ENCODE data around the gene RBM10. TPM values are rescaled to one million over a fixed set of nuclear protein-coding genes. Genes with fewer than 3 reads are reported as not detected.
"Not testable (repeated sequence)": the region's sequence is repeated elsewhere in the genome, so short reads cannot be mapped to it uniquely, and the experiment has no call there.

Gene RBM10, protein sequence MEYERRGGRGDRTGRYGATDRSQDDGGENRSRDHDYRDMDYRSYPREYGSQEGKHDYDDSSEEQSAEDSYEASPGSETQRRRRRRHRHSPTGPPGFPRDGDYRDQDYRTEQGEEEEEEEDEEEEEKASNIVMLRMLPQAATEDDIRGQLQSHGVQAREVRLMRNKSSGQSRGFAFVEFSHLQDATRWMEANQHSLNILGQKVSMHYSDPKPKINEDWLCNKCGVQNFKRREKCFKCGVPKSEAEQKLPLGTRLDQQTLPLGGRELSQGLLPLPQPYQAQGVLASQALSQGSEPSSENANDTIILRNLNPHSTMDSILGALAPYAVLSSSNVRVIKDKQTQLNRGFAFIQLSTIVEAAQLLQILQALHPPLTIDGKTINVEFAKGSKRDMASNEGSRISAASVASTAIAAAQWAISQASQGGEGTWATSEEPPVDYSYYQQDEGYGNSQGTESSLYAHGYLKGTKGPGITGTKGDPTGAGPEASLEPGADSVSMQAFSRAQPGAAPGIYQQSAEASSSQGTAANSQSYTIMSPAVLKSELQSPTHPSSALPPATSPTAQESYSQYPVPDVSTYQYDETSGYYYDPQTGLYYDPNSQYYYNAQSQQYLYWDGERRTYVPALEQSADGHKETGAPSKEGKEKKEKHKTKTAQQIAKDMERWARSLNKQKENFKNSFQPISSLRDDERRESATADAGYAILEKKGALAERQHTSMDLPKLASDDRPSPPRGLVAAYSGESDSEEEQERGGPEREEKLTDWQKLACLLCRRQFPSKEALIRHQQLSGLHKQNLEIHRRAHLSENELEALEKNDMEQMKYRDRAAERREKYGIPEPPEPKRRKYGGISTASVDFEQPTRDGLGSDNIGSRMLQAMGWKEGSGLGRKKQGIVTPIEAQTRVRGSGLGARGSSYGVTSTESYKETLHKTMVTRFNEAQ
- 33.3 and 45.9 TPM in 2 replicates for total RNA-seq (2014; rRNA removed; shearing (Covaris generic))

DNA sequence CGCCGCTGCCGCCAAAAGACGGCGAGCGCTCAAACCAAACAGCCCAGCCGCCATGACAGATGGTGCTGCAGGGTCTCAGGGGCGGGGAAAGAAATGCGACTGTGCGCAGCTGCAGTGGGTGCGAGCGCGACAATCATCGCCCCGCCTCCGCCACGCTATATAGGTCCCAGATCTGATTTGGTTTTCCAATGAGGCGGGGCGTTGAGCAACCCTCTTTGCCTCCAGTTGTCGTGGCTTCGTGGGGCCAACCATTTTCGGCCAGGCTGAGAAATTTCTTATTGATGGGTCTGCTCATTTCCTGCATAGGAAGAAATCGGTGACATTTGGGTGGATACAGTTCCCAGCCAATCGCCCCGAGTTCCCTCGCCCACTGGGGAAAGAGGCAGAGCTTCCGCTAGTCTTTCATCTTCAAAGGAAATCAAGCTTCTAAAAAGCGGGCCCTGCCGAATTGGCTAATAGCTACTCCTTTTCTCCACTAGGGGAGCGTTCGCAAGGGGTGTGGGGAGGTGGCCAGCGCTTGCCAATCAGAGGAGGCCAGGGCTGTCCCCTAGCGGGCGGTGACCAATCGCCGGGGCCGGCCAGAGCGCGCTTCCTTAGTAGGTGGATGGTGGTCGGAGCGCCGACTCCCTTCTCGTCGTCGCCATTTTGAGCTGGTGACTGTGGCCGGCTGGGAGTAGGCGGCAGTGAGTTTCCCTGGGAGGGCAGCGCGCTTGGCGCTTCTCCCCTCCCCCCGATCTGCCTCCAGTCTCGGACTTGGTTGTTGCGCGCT, at the start of gene RBM10, which contains the start of gene NDUFB11:
RBM10 (plus strand) TSS at position 596 of the 769 bp plus-strand sequence. CDS start 2,261 bp downstream, outside the sequence.
NDUFB11 (minus strand) TSS at position 77 of the 769 bp plus-strand sequence; CDS start at position 54, 23 bp downstream.
- peak; percentile 96 for DNase-seq (ENCODE audit: low read depth)

DNA sequence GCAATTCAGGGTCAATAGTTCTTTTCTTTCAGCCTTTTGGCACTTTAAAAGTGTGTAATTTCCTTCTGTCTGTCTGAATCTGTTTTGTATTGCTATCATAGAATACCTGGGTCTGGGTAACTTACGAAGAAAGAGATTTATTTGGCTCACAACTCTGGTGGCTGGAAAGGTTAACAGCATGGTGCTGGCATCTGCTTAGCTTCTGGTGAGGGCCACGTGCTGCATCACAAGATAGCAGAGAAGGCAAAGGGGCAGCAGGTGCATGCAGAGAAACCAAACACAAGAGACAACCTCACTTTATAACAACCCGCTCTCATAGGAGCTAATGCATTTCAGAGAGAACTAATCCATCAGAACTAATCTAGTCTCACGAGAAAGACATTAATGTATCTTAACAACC, 48.0 kb upstream of the RBM10 start:
- no peak for DNase-seq (ENCODE audit: low read depth)

DNA sequence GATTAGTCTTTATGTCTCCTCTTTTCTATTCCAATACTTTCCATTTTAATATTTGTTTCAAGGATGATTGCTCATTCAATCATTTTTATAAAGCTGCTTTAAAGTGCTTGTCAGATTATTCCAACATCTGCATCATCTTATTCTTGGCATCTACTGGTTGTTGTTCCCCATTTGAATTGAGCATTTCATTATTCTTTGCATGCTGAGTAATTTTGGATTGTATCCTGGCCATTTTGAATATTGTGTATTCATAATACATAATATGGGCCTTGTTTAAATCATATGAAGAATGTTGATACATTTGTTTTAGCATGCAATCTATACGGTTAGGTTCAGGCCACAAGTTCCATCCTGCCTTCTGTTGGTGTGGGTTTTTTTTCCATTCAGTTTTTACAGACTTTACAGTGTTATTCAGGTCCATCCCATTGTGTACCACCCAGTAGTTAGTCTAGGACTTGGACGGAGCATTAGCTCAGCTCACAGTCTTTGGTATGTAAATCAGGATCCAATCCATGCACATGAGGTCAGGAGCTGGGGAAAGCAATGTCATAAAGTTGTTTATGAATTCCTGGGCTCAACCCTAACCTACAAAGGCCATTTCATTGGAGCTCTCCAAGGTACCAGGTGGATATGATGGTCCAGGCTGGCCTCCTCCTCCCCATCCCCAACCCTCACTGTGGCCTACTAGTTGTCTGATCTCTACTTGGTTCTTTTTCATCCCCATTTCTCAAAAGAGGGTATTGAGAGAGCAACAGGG, 46.5 kb upstream of the RBM10 start:
- DNase-seq (ENCODE audit: low read depth) = no peak

DNA sequence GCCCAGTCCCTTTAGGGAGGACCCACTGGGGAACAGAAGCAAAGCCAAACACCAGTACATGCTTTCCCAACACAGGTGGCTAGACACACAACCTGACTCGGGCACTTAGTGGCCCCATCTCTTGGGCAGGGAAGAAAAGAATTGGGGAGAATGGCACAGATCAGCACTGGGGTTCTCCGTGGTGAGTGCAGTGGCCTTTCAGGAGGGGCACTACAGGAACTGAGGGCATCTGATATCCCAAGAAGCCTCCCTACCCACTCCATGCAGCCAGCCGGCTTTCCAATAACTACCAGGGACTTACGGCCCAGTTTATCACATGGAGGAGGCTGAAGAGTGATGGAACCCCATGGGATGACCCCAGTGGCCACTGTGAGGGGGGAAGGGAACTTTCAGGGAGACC, 43.8 kb upstream of the RBM10 start:
- DNase-seq (ENCODE audit: low read depth) = no peak

DNA sequence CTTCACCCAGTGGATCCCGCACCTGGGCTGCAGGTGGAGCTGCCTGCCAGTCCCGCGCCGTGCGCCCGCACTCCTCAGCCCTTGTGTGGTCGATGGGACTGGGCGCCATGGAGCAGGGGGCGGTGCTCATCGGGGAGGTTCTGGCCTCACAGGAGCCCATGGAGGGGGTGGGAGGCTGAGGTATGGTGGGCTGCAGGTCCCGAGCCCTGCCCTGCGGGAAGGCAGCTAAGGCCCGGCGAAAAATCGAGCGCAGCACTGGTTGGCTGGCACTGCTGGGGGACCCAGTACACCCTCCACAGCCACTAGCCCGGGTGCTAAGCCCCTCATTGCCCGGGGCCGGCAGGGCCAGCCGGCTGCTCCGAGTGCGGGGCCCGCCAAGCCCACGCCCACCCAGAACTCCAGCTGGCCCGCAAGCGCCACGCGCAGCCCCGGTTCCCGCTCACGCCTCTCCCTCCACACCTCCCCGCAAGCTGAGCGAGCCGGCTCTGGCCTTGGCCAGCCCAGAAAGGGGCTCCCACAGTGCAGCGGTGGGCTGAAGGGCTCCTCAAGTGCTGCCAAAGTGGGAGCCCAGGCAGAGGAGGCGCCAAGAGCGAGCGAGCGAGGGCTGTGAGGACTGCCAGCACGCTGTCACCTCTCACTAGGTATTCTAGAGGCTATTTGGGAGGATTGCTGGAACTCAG, 33.9 kb upstream of the RBM10 start:
- DNase-seq (ENCODE audit: low read depth) = not testable (repeated sequence)

DNA sequence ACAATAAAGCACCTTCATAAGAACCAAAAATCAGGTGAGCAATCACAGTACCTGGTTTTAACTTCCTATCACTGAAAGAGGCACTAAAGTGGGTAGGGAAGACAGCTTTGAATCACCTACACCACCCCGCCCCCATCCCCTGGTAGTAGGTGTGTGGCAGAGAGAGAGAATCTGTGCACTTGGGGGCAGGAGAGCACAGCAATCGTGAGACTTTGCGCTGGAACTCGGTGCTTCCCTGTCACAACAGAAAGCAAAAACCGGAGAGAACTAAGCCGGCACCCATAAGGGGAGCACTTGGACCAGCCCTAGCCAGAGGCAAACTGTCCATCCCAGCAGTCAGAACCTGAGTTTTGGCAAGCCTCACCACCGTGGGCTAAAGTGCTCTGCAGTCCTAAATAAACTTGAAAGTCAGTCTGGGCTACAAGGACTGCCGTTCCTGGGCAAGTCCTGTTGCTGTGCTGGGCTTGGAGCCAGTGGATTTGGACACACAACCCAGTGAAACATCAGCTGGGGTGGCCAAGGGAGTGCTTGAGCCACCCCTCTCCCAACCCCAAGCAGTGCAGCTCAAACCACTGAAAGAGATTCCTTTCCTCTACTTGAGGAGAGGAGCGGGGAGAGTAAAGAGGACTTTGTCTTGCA, 32.6 kb upstream of the RBM10 start:
- no peak for DNase-seq (ENCODE audit: low read depth)

DNA sequence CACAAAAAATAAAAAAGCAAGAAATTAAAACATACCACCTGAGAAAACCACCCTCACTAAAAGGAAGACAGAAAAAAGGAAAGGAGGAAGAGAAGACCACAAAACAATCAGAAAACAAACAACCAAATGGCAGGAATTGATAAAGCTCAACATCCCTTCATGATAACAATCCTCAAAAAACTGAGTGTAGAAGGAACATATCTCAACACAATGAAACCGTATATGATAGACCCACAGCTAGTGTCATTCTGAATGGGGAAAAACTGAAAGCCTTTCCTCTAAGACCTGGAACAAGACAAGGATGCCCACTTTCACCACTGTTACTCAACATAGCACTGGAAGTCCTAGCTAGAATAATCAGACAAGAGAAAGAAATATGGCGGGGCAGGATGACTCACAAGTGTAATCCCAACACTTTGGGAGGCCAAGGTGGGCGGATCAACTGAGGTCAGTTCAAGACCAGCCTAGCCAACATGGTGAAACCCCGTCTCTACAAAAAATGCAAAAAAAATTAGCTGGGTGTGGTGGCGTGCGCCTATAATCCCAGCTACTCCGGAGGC, 28.4 kb upstream of the RBM10 start:
- not testable (repeated sequence) for DNase-seq (ENCODE audit: low read depth)

DNA sequence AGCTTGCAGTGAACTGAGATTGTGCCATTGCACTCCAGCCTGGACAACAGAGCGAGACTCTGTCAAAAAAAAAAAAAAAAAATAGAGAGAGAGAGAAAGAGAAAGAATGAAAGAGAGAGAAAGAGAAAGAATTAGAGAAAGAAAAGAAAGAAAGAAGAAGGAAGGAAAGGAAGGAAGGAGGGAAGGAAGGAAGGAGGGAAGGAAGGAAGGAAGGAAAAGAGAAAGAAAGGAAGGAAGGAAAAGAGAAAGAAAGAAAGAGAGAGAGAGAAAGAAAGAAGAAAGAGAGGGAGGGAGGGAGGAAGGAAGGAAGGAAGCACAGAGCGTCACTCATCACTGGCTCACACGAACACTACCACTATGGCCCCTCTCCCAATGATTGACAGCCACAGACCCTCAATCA, 20.6 kb upstream of the RBM10 start:
- not testable (repeated sequence) for DNase-seq (ENCODE audit: low read depth)

DNA sequence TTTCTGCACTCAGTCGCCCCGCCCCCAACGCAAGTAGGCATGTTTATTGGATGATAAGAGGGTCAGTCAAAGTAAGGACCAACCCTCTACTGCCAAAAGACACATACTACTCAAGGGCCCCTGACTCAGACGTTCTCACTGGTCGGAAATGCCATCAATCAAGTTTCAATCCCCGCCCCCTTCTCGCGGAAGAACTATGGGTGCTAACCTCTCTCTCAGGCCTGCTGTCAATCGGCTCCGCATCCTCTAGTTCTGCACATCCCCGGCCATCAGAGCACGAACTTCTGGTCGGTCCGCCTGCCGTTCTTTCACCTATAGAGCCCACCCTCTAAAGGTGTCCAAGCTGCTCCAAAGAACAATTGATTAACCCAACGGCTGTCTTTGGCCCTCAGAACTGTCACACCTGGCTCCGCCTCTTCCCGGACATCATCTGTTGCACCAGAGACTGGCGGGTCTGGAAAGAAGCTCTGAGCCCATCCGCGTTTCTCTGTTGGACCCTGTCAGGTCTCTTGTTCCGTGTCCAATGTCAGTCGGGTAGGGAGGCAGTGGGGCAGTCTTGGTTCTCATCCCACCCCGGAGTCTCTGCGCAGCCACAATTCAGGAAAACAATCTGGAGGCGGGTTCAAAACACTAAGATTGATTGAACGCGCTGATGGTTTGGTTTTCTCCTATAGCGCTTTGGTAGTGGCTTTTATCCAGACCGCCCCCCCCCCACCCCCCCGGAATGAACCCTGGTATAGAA, 15.7 kb upstream of the RBM10 start:
- DNase-seq (ENCODE audit: low read depth) = peak; percentile 96

DNA sequence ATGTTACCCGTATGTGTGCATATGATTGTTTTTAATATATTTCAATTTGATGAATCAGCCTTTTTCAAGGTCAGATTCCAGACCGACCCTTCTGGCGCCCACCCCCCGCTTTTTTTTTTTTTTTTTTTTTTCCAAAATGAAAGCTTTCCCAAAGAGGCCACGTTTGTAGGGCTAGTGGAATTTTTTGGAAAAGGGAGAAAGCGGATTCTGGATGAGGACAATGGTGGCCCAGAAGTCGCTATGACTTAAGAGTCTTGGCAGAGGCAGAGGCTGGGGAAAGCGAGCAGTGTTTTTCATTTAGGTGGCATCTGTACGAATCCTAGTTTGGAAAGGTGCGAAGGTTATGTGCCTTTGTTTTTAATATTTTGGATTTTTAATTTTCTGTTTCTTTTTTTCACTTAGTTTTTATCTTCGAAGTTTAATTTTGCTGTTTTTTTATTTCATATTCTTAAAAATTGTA, 15.1 kb upstream of the RBM10 start:
- peak; percentile 21 for DNase-seq (ENCODE audit: low read depth)

DNA sequence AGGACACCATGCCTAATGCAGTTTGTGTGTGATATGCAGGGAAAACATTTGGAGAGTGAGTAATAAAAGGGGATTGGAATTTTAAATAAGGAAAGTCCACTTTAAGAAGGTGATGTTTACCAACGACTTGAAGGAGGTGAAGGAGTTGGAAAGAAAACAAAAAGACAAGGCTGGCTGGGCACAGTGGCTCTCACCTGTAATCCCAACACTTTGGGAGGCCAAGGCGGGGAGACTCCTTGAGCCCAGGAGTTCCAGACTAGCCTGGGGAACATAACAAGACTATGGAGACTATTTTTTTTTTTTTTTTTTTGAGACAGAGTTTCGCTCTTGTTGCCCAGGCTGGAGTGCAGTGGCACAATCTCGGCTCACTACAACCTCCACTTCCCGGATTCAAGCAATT, 11.5 kb upstream of the RBM10 start:
- DNase-seq (ENCODE audit: low read depth) = no peak

DNA sequence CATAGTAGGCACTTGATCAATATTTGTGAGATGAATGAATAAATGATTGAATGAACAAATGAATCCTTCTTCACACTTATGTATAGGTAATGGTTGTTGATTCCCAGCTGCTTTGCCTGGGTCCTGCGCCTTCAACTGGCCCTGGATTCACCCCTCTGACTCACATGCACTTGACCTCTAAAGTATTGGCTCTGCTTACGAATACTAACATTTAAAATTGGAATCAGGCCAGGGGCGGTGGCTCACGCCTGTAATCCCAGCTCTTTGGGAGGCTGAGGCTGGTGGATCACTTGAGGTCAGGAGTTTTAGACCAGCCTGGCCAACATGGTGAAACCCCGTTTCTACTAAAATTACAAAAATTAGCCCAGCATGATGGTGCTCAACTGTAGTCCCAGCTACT, 9.4 kb upstream of the RBM10 start:
- DNase-seq (ENCODE audit: low read depth) = peak; percentile 68

DNA sequence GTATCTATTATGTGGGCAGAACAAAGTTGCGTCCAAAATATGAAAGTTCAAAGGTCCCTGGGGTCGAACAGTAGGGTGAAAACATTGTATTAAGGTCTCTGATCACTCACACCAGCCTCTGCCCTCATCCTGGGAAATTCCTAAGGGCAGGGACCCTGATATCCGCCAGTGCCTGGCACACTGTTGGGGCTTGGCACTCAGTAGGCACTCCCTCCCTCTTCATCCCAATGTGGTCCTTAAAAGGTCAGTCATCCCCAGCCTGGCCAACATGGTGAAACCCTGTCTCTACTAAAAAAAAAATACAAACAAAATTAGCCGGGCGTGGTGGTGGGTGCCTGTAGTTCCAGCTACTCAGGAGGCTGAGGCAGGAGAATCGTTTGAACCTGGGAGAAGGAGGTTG, 6.8 kb upstream of the RBM10 start:
- no peak for DNase-seq (ENCODE audit: low read depth)

DNA sequence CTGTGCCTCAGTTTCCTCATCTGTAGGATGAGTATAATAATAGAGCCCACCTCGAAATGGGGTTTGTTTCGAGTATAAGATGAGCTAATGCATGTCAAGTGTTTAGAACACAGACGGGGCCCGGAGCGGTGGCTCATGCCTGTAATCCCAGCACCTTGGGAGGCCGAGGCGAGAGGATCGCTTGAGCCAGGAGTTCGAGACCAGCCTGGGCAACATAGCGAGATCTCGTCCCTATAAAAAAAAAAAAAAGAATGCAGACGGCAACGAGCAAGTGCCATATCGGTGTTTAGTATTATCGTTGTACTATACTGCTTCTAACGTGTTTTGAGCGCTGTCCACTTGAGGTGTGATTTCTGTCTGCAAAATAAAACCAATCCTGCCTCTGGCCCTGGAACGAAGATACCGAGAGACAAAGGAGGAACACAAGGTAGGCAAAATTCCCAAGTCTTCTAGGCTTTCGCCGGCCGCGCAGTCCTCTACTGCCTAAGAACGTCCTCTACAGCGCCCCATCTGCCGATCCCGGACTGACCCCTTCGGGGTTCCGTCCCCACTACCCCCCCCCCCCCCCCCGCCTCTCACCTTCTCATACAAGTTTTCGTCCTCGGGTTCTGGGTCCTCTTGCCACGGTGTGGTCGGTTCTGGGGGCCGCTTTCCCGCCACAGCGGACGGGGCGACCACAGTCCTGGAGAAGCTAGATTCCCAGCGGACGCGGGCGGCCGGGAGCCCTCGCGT, 961 bp upstream of the RBM10 start:
- no peak for DNase-seq (ENCODE audit: low read depth)

DNA sequence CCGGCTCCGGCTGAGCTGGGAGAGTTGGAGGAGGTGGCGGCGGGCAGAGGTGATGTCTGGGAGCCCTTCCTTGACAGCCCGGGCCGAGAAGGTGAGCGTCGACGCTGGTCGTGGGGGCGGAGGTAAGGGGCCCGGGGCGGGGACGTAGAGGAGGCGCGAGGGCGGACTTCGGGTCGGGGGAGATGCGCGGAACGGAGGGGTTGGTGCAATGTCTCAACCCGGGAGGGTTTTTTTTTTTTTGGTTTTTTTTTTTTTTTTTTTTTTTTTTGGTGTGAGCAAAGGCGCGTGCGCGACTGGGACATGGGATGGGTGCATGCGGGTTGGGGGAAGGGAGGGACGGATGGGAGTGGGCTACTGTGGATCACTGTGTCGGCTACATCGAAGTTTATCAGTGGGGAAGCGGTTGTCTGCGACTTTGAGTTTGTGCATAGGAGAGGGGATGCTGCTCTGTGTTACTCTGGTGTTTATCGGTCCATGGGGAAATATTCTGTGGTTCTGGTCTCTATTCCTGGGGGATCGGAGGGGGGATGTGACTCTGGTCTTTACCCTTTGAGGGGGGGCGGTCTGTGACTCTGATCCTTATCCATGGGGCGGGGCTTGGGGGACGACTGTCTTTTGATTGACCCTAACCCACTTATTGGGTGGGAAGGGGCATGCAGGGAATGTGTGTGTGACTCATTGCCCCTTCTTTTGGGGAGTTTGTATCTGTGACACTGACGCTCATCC, 537 bp downstream of the RBM10 start:
- DNase-seq (ENCODE audit: low read depth) = peak; percentile 4

DNA sequence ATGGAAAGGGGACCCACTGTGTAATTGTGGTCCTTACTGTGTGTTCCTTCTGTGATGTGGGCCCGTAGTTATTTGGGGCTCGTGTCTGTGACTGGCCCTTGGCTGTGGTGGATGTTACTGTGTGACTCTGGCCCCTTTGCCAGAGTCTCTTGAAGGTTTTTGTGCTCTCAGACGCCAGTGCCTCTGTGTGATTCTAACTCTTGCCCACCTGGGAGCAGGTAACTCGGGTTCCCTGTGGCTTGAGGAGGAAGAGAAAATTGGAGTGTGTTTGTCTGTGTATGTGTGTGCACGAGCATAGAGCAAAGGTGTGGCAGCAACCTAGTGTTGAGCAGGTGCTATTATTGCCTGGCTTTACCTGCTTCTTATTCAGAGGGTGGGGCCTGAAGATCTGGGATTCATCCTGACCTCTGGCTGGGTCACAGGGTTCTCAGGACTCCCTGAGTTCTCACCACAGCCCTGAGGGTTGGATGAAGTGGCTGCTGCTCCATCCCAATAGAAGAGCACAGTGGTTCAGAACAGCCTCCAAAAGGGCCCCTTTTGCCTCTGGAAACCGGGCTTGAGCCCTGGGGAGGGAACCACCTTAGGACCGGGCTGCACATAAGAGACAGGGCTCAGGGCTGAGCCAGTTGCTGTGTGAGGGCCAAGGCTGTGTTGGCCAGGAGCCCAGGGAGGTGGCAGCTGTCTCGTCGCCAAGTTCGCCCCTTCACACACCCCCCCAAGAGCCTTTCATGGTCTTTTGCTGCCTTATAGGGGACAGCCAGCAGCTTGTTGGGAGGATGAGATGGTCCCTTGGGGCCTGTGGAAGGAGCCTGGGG, 1.3 kb downstream of the RBM10 start:
- no peak for DNase-seq (ENCODE audit: low read depth)

All from M059J (cell line).